Measurements from ENCODE around the gene DIP2A.

DNA sequence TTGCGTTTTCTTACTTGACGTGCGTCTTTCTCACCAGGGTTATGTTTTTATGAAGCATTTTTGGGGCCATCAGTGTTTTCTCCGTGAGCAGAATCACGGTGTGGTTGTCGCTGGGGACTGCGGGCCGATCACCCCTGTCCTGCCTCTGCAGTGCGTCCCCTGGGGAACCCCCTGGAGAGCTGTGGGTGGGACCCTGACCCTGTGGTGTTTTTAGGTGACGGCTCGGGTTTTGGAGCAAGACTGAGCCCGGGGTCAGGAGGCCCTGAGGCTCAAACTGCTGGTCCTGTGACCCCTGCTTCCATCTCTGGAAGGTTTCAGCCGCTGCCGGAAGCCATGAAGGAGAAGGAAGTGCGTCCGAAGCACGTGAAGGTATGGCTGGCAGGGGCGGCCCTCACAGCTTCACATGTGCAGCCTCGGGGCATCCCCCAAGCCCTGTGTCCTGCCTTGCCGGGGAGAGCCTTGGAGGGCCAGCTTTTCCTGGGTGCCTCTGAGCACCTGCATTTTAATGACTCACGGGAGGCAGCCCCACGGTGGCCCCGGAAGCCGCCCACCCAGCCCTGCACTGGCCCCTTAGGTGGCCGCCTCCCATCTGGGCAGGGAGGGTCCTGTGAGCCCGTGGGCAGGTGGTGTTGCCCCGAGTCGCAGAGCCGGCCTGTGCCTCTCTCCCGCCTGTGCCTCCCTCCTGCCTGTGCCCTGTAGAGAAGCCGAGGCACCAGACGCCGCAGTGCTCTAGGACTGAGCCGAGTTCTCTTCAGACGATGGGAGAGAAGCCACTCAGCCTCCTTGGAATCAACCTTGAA, 36.7 kb upstream of the DIP2A start:
- TF ChIP-seq, protein P1, sequence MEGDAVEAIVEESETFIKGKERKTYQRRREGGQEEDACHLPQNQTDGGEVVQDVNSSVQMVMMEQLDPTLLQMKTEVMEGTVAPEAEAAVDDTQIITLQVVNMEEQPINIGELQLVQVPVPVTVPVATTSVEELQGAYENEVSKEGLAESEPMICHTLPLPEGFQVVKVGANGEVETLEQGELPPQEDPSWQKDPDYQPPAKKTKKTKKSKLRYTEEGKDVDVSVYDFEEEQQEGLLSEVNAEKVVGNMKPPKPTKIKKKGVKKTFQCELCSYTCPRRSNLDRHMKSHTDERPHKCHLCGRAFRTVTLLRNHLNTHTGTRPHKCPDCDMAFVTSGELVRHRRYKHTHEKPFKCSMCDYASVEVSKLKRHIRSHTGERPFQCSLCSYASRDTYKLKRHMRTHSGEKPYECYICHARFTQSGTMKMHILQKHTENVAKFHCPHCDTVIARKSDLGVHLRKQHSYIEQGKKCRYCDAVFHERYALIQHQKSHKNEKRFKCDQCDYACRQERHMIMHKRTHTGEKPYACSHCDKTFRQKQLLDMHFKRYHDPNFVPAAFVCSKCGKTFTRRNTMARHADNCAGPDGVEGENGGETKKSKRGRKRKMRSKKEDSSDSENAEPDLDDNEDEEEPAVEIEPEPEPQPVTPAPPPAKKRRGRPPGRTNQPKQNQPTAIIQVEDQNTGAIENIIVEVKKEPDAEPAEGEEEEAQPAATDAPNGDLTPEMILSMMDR (conservative IDR thresholded peaks at IDR 0.05): no peak
- TF ChIP-seq ZFX (IDR thresholded peaks at IDR 0.05): no peak

All from C4-2B (cell line).